ENCODE data around the gene ARID1B.

DNA sequence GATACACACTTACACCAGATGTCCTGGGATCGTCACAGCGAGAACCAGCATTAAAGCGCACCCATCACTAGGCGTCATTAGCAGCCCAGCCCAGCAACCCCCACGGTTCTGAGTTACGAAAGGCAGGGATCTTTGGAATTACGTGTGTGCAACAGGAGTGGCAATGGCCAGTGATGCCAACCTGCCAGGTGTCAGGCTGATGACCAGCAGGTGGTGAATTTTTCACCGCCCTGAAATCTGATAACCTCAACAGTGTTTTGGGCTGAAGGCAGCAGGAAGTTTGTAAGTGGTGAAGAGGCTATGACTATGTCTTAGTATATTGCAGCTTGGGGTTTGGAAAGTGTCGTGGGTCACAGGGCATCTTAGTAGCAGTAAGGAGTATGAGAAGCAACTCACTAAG lies 380.1 kb downstream of the ARID1B start:
- TF ChIP-seq, protein P1, sequence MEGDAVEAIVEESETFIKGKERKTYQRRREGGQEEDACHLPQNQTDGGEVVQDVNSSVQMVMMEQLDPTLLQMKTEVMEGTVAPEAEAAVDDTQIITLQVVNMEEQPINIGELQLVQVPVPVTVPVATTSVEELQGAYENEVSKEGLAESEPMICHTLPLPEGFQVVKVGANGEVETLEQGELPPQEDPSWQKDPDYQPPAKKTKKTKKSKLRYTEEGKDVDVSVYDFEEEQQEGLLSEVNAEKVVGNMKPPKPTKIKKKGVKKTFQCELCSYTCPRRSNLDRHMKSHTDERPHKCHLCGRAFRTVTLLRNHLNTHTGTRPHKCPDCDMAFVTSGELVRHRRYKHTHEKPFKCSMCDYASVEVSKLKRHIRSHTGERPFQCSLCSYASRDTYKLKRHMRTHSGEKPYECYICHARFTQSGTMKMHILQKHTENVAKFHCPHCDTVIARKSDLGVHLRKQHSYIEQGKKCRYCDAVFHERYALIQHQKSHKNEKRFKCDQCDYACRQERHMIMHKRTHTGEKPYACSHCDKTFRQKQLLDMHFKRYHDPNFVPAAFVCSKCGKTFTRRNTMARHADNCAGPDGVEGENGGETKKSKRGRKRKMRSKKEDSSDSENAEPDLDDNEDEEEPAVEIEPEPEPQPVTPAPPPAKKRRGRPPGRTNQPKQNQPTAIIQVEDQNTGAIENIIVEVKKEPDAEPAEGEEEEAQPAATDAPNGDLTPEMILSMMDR (conservative IDR thresholded peaks at IDR 0.05): no peak
- no peak for TF ChIP-seq ZFX (IDR thresholded peaks at IDR 0.05)
